Subcutaneous preadipocyte (primary cell): Measurements from ENCODE around the gene ANKRD62. TPM values are rescaled to one million over a fixed set of nuclear protein-coding genes. Genes with fewer than 3 reads are reported as not detected.

Experiments used
- small RNA-seq: library from RNA; depleted of rRNA; stranded (forward); fragments of <200 nt; gene quantifications from one replicate; pipeline ENCODE3, GENCODE V24; 2012
- total RNA-seq: library from RNA; depleted of rRNA; stranded (reverse); fragments of >200 nt; gene quantifications from 2 replicates; pipeline ENCODE4 v1.2.3, GENCODE V29; 2012

Gene ANKRD62
- total RNA-seq = not detected in 2 replicates

GRCh38 chr18:12093520-12094257 lies at the start of gene ANKRD62:
Gene ANKRD62, plus strand, starts transcription at chr18:12093843. Its CDS starts 175 bp downstream, at chr18:12094018.

Small RNAs within 50 kb of the gene (small RNA-seq; reads per million reads assigned to genes)
- not detected for gene RNU6-324P

Other genes with a start within 250 kb of the ANKRD62 start
- 27.0 and 33.1 TPM in 2 replicates for gene CHMP1B, start 242.4 kb upstream of the ANKRD62 start, total RNA-seq
- 18.7 and 19.0 TPM in 2 replicates for gene MPPE1, start 185.5 kb upstream of the ANKRD62 start, total RNA-seq
- 21.1 and 25.4 TPM in 2 replicates for gene IMPA2, start 112.3 kb upstream of the ANKRD62 start, total RNA-seq
- 0.20 and 0.37 TPM in 2 replicates for gene CIDEA, start 160.5 kb downstream of the ANKRD62 start, total RNA-seq
- 622 and 869 TPM in 2 replicates for gene TUBB6, start 214.4 kb downstream of the ANKRD62 start, total RNA-seq